HepG2 (cell line): ENCODE results near the gene KIAA0232. TPM values are rescaled to one million over a fixed set of nuclear protein-coding genes. Genes with fewer than 3 reads are reported as not detected.

ENCODE experiments used
- AKNA ChIP-seq: sonication (generic); formaldehyde crosslinking; IDR thresholded peaks from 2 replicates; pipeline ENCODE4 v1.4.0; 2020; ENCODE audit warnings: missing genetic modification reagents, borderline replicate concordance
- KAT8 ChIP-seq: IDR thresholded peaks from 2 replicates; pipeline ENCODE4 v1.6.1; 2016; ENCODE audit warnings: missing genetic modification reagents, missing compliant biosample characterization
- MAZ ChIP-seq, 2 experiments: sonication (generic) in 1 of 2; formaldehyde crosslinking in 1 of 2; IDR thresholded peaks; 2 replicates each; pipeline versions ENCODE4 v1.5.0 to v1.6.1; 2012 to 2020; ENCODE audit warnings: low read depth in 2 of 2, mild to moderate bottlenecking in 2 of 2, borderline replicate concordance in 1 of 2, improper control_type of control experiment in 1 of 2, low read length in 1 of 2, missing genetic modification reagents in 1 of 2, moderate library complexity in 1 of 2
- MXD3 ChIP-seq: IDR thresholded peaks from 2 replicates; pipeline ENCODE4 v1.6.1; 2016; ENCODE audit warnings: mild to moderate bottlenecking, missing biosample characterization, missing genetic modification reagents
- NONO ChIP-seq, 2 experiments: fragments of 450-650 bp in 1 of 2; sonication (generic) in 1 of 2; formaldehyde crosslinking in 1 of 2; IDR thresholded peaks in 1 of 2; conservative IDR thresholded peaks in 1 of 2; 2 replicates each; pipeline versions ENCODE4 v1.6.1 to v1.8.0; 2017 to 2022; ENCODE audit warnings: mild to moderate bottlenecking in 1 of 2, missing genetic modification reagents in 1 of 2, moderate library complexity in 1 of 2
- NR2C2 ChIP-seq: sonication (generic); formaldehyde crosslinking; IDR thresholded peaks from 2 replicates; pipeline ENCODE4 v1.4.0; 2020; ENCODE audit warnings: missing genetic modification reagents, mild to moderate bottlenecking, moderate library complexity, borderline replicate concordance
- PHF8 ChIP-seq: sonication (generic); formaldehyde crosslinking; IDR thresholded peaks from 2 replicates; pipeline ENCODE4 v1.5.0; 2020; ENCODE audit warnings: missing genetic modification reagents
- PREB ChIP-seq: sonication (generic); formaldehyde crosslinking; IDR thresholded peaks from 2 replicates; pipeline ENCODE4 v1.4.0; 2020; ENCODE audit warnings: missing genetic modification reagents
- REL ChIP-seq: sonication (generic); formaldehyde crosslinking; conservative IDR thresholded peaks from 2 replicates; pipeline ENCODE4 v1.8.0; 2022; ENCODE audit warnings: mild to moderate bottlenecking, missing genetic modification reagents, moderate library complexity
- SETDB1 ChIP-seq: sonication (generic); formaldehyde crosslinking; IDR thresholded peaks from 2 replicates; pipeline ENCODE4 v1.5.1; 2020; ENCODE audit warnings: missing genetic modification reagents, mild to moderate bottlenecking, borderline replicate concordance
- SYNCRIP ChIP-seq: fragments of 200-400 bp; formaldehyde crosslinking; IDR thresholded peaks from 2 replicates; pipeline ENCODE4 v1.6.1; 2018; ENCODE audit warnings: mild to moderate bottlenecking, low read depth, low read length; ENCODE audit not compliant: insufficient read depth
- ZKSCAN5 ChIP-seq: sonication (generic); formaldehyde crosslinking; IDR thresholded peaks from 2 replicates; pipeline ENCODE4 v1.5.1; 2020; ENCODE audit warnings: mild to moderate bottlenecking, missing genetic modification reagents
- ZNF225 ChIP-seq: sonication (generic); formaldehyde crosslinking; IDR thresholded peaks from 2 replicates; pipeline ENCODE4 v1.4.0; 2020; ENCODE audit warnings: mild to moderate bottlenecking, missing genetic modification reagents
- polyA plus RNA-seq, 8 experiments: library from polyadenylated mRNA; depleted of rRNA in 3 of 8; stranded (reverse) in 7 of 8; unstranded in 1 of 8; fragments of >200 nt; fragmentation: Illumina TruSeq in 4 of 8; extraction: Trizol in 4 of 8; gene quantifications; 2 replicates each; pipeline versions ENCODE4 v1.2.1 to v1.2.3, GENCODE V29; 2011 to 2016; ENCODE audit warnings: low read depth in 4 of 8, missing spikeins in 1 of 8, mixed read lengths in 1 of 8; ENCODE audit not compliant: insufficient read depth in 1 of 8
- total RNA-seq, 5 experiments: library from RNA; depleted of rRNA; stranded (reverse); fragments of >200 nt; fragmentation: Illumina TruSeq; extraction: Trizol; gene quantifications; 2 replicates each; pipeline ENCODE4 v1.2.3, GENCODE V29; 2016; ENCODE audit warnings: low read depth in 1 of 5
- TF ChIP-seq, protein P1 (sequence below): sonication (generic); formaldehyde crosslinking; IDR thresholded peaks from 2 replicates; pipeline ENCODE4 v1.4.0; 2020; ENCODE audit warnings: missing genetic modification reagents

Gene KIAA0232
- total and polyA plus RNA-seq, 2 of the 13 experiments (the other 11 are each of a cell fraction or from before 2014, with no cell fraction given): 7.8 to 17.1 TPM

GRCh38 chr4:6755088-6755753, 27.3 kb upstream of the KIAA0232 start (continued):
- TF ChIP-seq, protein P1, sequence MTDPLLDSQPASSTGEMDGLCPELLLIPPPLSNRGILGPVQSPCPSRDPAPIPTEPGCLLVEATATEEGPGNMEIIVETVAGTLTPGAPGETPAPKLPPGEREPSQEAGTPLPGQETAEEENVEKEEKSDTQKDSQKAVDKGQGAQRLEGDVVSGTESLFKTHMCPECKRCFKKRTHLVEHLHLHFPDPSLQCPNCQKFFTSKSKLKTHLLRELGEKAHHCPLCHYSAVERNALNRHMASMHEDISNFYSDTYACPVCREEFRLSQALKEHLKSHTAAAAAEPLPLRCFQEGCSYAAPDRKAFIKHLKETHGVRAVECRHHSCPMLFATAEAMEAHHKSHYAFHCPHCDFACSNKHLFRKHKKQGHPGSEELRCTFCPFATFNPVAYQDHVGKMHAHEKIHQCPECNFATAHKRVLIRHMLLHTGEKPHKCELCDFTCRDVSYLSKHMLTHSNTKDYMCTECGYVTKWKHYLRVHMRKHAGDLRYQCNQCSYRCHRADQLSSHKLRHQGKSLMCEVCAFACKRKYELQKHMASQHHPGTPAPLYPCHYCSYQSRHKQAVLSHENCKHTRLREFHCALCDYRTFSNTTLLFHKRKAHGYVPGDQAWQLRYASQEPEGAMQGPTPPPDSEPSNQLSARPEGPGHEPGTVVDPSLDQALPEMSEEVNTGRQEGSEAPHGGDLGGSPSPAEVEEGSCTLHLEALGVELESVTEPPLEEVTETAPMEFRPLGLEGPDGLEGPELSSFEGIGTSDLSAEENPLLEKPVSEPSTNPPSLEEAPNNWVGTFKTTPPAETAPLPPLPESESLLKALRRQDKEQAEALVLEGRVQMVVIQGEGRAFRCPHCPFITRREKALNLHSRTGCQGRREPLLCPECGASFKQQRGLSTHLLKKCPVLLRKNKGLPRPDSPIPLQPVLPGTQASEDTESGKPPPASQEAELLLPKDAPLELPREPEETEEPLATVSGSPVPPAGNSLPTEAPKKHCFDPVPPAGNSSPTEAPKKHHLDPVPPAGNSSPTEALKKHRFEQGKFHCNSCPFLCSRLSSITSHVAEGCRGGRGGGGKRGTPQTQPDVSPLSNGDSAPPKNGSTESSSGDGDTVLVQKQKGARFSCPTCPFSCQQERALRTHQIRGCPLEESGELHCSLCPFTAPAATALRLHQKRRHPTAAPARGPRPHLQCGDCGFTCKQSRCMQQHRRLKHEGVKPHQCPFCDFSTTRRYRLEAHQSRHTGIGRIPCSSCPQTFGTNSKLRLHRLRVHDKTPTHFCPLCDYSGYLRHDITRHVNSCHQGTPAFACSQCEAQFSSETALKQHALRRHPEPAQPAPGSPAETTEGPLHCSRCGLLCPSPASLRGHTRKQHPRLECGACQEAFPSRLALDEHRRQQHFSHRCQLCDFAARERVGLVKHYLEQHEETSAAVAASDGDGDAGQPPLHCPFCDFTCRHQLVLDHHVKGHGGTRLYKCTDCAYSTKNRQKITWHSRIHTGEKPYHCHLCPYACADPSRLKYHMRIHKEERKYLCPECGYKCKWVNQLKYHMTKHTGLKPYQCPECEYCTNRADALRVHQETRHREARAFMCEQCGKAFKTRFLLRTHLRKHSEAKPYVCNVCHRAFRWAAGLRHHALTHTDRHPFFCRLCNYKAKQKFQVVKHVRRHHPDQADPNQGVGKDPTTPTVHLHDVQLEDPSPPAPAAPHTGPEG (CRISPR knock-in tag): no peak
- TF ChIP-seq ZKSCAN5 (no peak), NR2C2 (CRISPR knock-in tag) (peak; percentile 92), AKNA (CRISPR knock-in tag) (no peak), PHF8 (peak; percentile 45; the same call in 1 of the 2 replicates), PREB (CRISPR knock-in tag) (no peak), SETDB1 (CRISPR knock-in tag) (no peak), MAZ (IDR thresholded peaks at IDR 0.05; ENCODE audit: borderline replicate concordance, low read depth, low read length) (peak; percentile 64), MAZ (CRISPR knock-in tag; IDR thresholded peaks at IDR 0.05; ENCODE audit: low read depth) (peak; percentile 79), ZNF225 (peak; percentile 61; the same call in 1 of the 2 replicates), MXD3 (CRISPR knock-in tag) (peak; percentile 71; the same call in 1 of the 2 replicates), NONO (IDR thresholded peaks at IDR 0.05) (no peak), NONO (CRISPR knock-in tag; conservative IDR thresholded peaks at IDR 0.05) (peak; percentile 78), SYNCRIP (no peak), REL (CRISPR knock-in tag) (0 out of 2 replicates have a peak, but pooled peaks have one; percentile 47), KAT8 (CRISPR knock-in tag) (peak; percentile 77)
